ENCODE data around the gene SMIM13.

- TF ChIP-seq CTCF (IDR thresholded peaks at IDR 0.05; ENCODE audit: insufficient read depth, low read depth, low read length) (no peak), EZH2 (IDR thresholded peaks at IDR 0.05; ENCODE audit: insufficient read depth, low read length) (no peak)
Observed at GRCh38 chr6:11129908-11130565, 36.4 kb downstream of the SMIM13 start.
